A549 (cell line): ENCODE data around the gene CALML3. TPM values are rescaled to one million over a fixed set of nuclear protein-coding genes. Genes with fewer than 3 reads are reported as not detected.

Experiments
- ATAC-seq, 2 experiments: fragments of 200-7000 bp in 1 of 2; fragments of >200 bp in 1 of 2; cut with Nextera tagmentation in 1 of 2; cut with Tn5 transposase in 1 of 2; 3 replicates each; pipeline versions ENCODE4 v1.8.0 to v1.9.1; 2018 to 2020; ENCODE audit warnings: mild to moderate bottlenecking in 1 of 2, moderate library complexity in 1 of 2
- CTCF ChIA-PET: fragments of 300-600 bp; sonication (Branson Sonifier 250); formaldehyde crosslinking; extraction: SDS; loops from one replicate; lab custom pipeline; 2021; ENCODE audit warnings: antibody characterized with exemption, inconsistent platforms; lab: Yijun Ruan, JAX
- POLR2A ChIA-PET: fragments of 350-600 bp; formaldehyde crosslinking; extraction: SDS; loops from one replicate; lab custom pipeline; 2021; ENCODE audit warnings: antibody characterized with exemption, inconsistent platforms; lab: Yijun Ruan, JAX
- DNase-seq, 2 experiments: peaks; one replicate each; pipeline versions ENCODE4 v3.0.0 to v3.0.0-alpha.2; 2011 to 2016; ENCODE audit warnings: low read depth in 1 of 2, low spot score in 1 of 2
- FAIRE-seq: peaks from 2 replicates; lab custom pipeline; 2011; peaks lifted over from hg19 to GRCh38; lab: Jason Lieb, UNC
- H3K27ac ChIP-seq, 2 experiments: fragments of >200 bp; sonication (Bioruptor Twin); formaldehyde crosslinking; 3 replicates each; pipeline ENCODE4 v1.5.1; 2016 to 2017
- H3K4me1 ChIP-seq: fragments of >200 bp; sonication (Bioruptor Twin); formaldehyde crosslinking; 3 replicates; pipeline ENCODE4 v1.6.1; 2016
- H3K4me2 ChIP-seq: fragments of >200 bp; sonication (Bioruptor Twin); formaldehyde crosslinking; 3 replicates; pipeline ENCODE4 v1.6.1; 2016
- H3K4me3 ChIP-seq: fragments of >200 bp; sonication (Bioruptor Twin); formaldehyde crosslinking; 3 replicates; pipeline ENCODE4 v1.5.1; 2016
- H3K9me3 ChIP-seq: fragments of >200 bp; sonication (Bioruptor Twin); formaldehyde crosslinking; 3 replicates; pipeline ENCODE4 v1.6.1; 2016
- BHLHE40 ChIP-seq: IDR thresholded peaks from 2 replicates; pipeline ENCODE4 v1.6.1; 2012; ENCODE audit warnings: low read depth, low read length, inconsistent platforms
- CBX2 ChIP-seq: fragments of 200-600 bp; sonication (generic); IDR thresholded peaks from 2 replicates; pipeline ENCODE4 v1.6.1; 2016; ENCODE audit warnings: low read depth, mild to moderate bottlenecking, borderline replicate concordance
- CBX8 ChIP-seq: fragments of 200-600 bp; sonication (generic); IDR thresholded peaks from 2 replicates; pipeline ENCODE4 v1.6.1; 2016
- CHD4 ChIP-seq: fragments of 200-600 bp; sonication (generic); IDR thresholded peaks from 2 replicates; pipeline ENCODE4 v1.6.1; 2016; ENCODE audit warnings: antibody characterized with exemption, mild to moderate bottlenecking, borderline replicate concordance
- EHF ChIP-seq: fragments of 250-450 bp; sonication (Bioruptor Pico); IDR thresholded peaks from 2 replicates; pipeline ENCODE4 v1.5.0; 2020; ENCODE audit warnings: mild to moderate bottlenecking
- EHMT2 ChIP-seq: fragments of 200-600 bp; sonication (generic); IDR thresholded peaks from 2 replicates; pipeline ENCODE4 v1.6.1; 2016; ENCODE audit warnings: antibody characterized with exemption, low read depth, mild to moderate bottlenecking, moderate library complexity
- EP300 ChIP-seq, 2 experiments: fragments of >200 bp; sonication (Bioruptor Twin); formaldehyde crosslinking; IDR thresholded peaks; 2 replicates in 1 of 2; 3 replicates in 1 of 2; pipeline ENCODE4 v1.6.1; 2016 to 2017
- FOSB ChIP-seq: fragments of 250-450 bp; sonication (Bioruptor Pico); IDR thresholded peaks from 2 replicates; pipeline ENCODE4 v1.5.0; 2020; ENCODE audit warnings: mild to moderate bottlenecking, moderate library complexity
- FOSL2 ChIP-seq, 2 experiments: fragments of 450-650 bp in 1 of 2; fragments of >200 bp in 1 of 2; sonication (Bioruptor Twin) in 1 of 2; formaldehyde crosslinking; IDR thresholded peaks; 2 replicates each; pipeline versions ENCODE4 v1.5.0 to v1.6.1; 2016 to 2020; ENCODE audit warnings: mild to moderate bottlenecking in 1 of 2, moderate library complexity in 1 of 2
- HOXA7 ChIP-seq: fragments of 250-450 bp; sonication (Bioruptor Pico); IDR thresholded peaks from 2 replicates; pipeline ENCODE4 v1.5.0; 2020; ENCODE audit warnings: mild to moderate bottlenecking, moderate library complexity
- HOXB13 ChIP-seq: fragments of 250-450 bp; sonication (Bioruptor Pico); IDR thresholded peaks from 2 replicates; pipeline ENCODE4 v1.5.0; 2020; ENCODE audit warnings: low read depth, mild to moderate bottlenecking, moderate library complexity
- JUN ChIP-seq, 2 experiments: fragments of >200 bp; sonication (Bioruptor Twin); formaldehyde crosslinking; IDR thresholded peaks; 2 replicates in 1 of 2; 3 replicates in 1 of 2; pipeline ENCODE4 v1.6.1; 2016 to 2017
- MAFK ChIP-seq: fragments of 450-650 bp; IDR thresholded peaks from 2 replicates; pipeline ENCODE4 v1.6.1; 2014; ENCODE audit not compliant: partially characterized antibody
- MAZ ChIP-seq: fragments of 150-350 bp; IDR thresholded peaks from 2 replicates; pipeline ENCODE4 v1.6.1; 2014; ENCODE audit warnings: antibody characterized with exemption, low read depth, low read length, borderline replicate concordance
- NPAS2 ChIP-seq: fragments of 250-450 bp; sonication (Bioruptor Pico); IDR thresholded peaks from 2 replicates; pipeline ENCODE4 v1.8.0; 2022; ENCODE audit warnings: mild to moderate bottlenecking, moderate library complexity, borderline replicate concordance
- NR3C1 ChIP-seq: fragments of >200 bp; sonication (Bioruptor Twin); formaldehyde crosslinking; IDR thresholded peaks from 3 replicates; pipeline ENCODE4 v1.6.1; 2017
- PHF8 ChIP-seq: fragments of 200-600 bp; sonication (generic); IDR thresholded peaks from 2 replicates; pipeline ENCODE4 v1.6.1; 2016; ENCODE audit warnings: low read depth, mild to moderate bottlenecking, antibody characterized with exemption, moderate library complexity, borderline replicate concordance
- POLR2A ChIP-seq: IDR thresholded peaks from 2 replicates; pipeline ENCODE4 v1.6.1; 2012; ENCODE audit warnings: mild to moderate bottlenecking, low read length
- POLR2AphosphoS2 ChIP-seq: conservative IDR thresholded peaks from 2 replicates; pipeline ENCODE4 v1.6.1; 2012; ENCODE audit warnings: low read length, improper control_type of control experiment, inconsistent platforms
- RNF2 ChIP-seq: fragments of 200-600 bp; sonication (generic); IDR thresholded peaks from 2 replicates; pipeline ENCODE4 v1.6.1; 2016; ENCODE audit warnings: low read depth, mild to moderate bottlenecking, antibody characterized with exemption, moderate library complexity, borderline replicate concordance
- SMC3 ChIP-seq: fragments of >200 bp; sonication (Bioruptor Twin); formaldehyde crosslinking; IDR thresholded peaks from 3 replicates; pipeline ENCODE4 v1.6.1; 2018; ENCODE audit warnings: inconsistent platforms
- TP53 ChIP-seq: fragments of 250-450 bp; sonication (Bioruptor Pico); IDR thresholded peaks from 2 replicates; pipeline ENCODE4 v1.5.0; 2021; ENCODE audit warnings: mild to moderate bottlenecking, moderate library complexity
- WGBS: methylation state at CpG from one replicate; pipeline ENCODE4 v1.1.6; 2017; ENCODE audit errors: missing lambda C conversion rate; 5-methylcytosine and 5-hydroxymethylcytosine counted together
- polyA plus RNA-seq, 4 experiments: library from polyadenylated mRNA; depleted of rRNA in 3 of 4; stranded (reverse); fragments of >200 nt; fragmentation: RNase III in 1 of 4; extraction: RNeasy Plus Mini Kit Qiagen cat#74134 plus additional on column Dnase treatment in 1 of 4; gene quantifications; 2 replicates in 3 of 4; 3 replicates in 1 of 4; pipeline ENCODE4 v1.2.3, GENCODE V29; 2011 to 2017
- TF ChIP-seq, protein P1 (sequence below): fragments of >200 bp; sonication (Bioruptor Twin); formaldehyde crosslinking; IDR thresholded peaks from 3 replicates; pipeline ENCODE4 v1.6.1; 2016
- TF ChIP-seq, protein P2 (sequence below): fragments of >200 bp; sonication (Bioruptor Twin); formaldehyde crosslinking; IDR thresholded peaks from 3 replicates; pipeline ENCODE4 v1.5.1; 2016
- TF ChIP-seq, protein P3 (sequence below): IDR thresholded peaks from 2 replicates; pipeline ENCODE4 v1.6.1; 2012

CALML3 gene
- polyA plus RNA-seq, 2 of the 4 experiments (the other 2 are of a cell fraction), result not detected

DNA sequence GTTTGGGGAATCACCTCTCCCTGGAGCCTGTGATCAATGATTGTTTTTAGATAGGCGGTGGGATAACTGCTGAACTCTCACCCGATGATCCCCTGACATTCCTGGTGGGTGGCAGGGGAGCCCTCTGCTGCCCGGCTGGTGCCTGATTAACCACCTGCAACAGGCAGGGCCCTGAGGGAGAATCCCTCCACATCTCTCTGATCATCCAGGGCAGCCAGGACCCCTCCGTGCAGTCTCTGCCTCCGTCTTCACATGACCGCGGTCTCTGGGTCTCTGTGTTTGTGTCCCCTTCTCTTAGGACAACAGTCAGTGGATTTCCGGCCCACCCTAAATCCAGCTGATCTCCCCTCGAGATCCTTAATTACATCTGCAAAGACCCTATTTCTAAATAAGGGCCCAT is 42.7 kb upstream of the CALML3 start:
- POLR2A ChIA-PET, result no interaction called here
- CTCF ChIA-PET, result no interaction called here
- WGBS, result 94% methylated on average over 9 of the region's 9 CpGs
- Histone ChIP-seq H3K4me1 (no peaks in the 10 kb centered on the region), H3K27ac (no peak overlapping the region), H3K4me3 (no peak overlapping the region), H3K4me2 (no peak overlapping the region), H3K9me3 (no peaks in the 10 kb centered on the region)
- no peak for ATAC-seq
- DNase-seq, result no peak
- TF ChIP-seq BHLHE40, result no peak
- TF ChIP-seq TP53 (CRISPR knock-in tag), result no peak
- TF ChIP-seq EP300 (IDR thresholded peaks at IDR 0.05), result no peak
- no peak for TF ChIP-seq MAFK
- TF ChIP-seq POLR2AphosphoS2, result no peak
- TF ChIP-seq NPAS2 (CRISPR knock-in tag), result no peak
- TF ChIP-seq MAZ, result no peak
- no peak for TF ChIP-seq SMC3
- no peak for TF ChIP-seq HOXA7 (CRISPR knock-in tag)
- TF ChIP-seq CHD4, result no peak
- no peak for TF ChIP-seq PHF8
- TF ChIP-seq FOSL2 (IDR thresholded peaks at IDR 0.05), result no peak
- no peak for TF ChIP-seq FOSL2 (CRISPR knock-in tag; IDR thresholded peaks at IDR 0.05)
- TF ChIP-seq, protein P1, sequence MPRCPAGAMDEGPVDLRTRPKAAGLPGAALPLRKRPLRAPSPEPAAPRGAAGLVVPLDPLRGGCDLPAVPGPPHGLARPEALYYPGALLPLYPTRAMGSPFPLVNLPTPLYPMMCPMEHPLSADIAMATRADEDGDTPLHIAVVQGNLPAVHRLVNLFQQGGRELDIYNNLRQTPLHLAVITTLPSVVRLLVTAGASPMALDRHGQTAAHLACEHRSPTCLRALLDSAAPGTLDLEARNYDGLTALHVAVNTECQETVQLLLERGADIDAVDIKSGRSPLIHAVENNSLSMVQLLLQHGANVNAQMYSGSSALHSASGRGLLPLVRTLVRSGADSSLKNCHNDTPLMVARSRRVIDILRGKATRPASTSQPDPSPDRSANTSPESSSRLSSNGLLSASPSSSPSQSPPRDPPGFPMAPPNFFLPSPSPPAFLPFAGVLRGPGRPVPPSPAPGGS, result no peak
- no peak for TF ChIP-seq FOSB (CRISPR knock-in tag)
- no peak for FAIRE-seq

DNA sequence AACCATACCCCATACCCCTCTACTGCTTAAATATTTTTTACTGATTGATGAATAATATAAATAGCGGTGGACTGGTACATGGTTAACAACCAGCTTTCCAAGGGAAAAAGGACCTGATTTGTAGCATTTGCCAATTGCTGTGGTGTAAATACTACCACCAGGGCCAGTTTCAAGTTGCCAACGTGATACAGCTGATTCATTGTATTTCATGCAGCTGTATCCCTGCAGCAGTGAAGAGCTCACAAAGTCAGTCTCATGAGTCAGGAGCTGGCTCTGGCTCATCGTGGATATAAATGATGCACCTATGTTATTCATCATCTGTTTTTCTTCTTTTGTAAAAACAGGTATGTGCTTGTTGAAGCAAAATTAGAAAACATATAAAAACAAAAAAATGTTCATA is 40.6 kb upstream of the CALML3 start:
- Histone ChIP-seq H3K27ac (no peak overlapping the region), H3K4me2 (no peak overlapping the region), H3K4me3 (no peak overlapping the region), H3K4me1 (no peaks in the 10 kb centered on the region), H3K9me3 (no peaks in the 10 kb centered on the region)
- DNase-seq, result no peak
- FAIRE-seq, result no peak
- 51% methylated on average over 3 of the region's 3 CpGs for WGBS
- ChIA-PET POLR2A (no interaction called here), CTCF (interaction anchor here (1.5 kb wide), 1 partner anchor 64 kb away, joined by 3 read pairs; no protein-coding TSS in a partner anchor)
- TF ChIP-seq, protein P2, sequence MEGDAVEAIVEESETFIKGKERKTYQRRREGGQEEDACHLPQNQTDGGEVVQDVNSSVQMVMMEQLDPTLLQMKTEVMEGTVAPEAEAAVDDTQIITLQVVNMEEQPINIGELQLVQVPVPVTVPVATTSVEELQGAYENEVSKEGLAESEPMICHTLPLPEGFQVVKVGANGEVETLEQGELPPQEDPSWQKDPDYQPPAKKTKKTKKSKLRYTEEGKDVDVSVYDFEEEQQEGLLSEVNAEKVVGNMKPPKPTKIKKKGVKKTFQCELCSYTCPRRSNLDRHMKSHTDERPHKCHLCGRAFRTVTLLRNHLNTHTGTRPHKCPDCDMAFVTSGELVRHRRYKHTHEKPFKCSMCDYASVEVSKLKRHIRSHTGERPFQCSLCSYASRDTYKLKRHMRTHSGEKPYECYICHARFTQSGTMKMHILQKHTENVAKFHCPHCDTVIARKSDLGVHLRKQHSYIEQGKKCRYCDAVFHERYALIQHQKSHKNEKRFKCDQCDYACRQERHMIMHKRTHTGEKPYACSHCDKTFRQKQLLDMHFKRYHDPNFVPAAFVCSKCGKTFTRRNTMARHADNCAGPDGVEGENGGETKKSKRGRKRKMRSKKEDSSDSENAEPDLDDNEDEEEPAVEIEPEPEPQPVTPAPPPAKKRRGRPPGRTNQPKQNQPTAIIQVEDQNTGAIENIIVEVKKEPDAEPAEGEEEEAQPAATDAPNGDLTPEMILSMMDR, result no peak
- ATAC-seq, result no peak

DNA sequence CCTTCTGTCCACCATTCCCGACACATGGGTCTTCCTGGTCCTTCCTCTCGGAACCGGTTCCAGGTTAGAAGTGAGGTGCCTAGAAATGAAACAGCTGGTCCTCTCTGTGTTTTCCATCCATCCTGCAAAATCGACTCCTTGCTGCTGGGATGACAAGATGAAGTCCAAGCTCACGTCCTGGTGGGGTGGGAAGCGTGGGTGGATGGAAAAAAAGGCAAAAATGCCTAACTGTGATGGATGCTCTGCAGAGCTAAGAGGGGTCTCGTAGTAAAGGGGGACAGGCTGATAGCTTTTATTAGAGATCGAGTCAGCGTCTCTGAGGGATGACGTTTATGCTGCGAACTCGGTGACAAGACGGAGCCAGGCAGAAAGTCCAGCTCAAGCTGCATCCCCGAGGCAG is 39.5 kb upstream of the CALML3 start:
- POLR2A ChIA-PET, result no interaction called here

More for the DNA sequence above, 39.5 kb upstream of the CALML3 start:
- H3K4me2 ChIP-seq, result no peak overlapping the region
- CTCF ChIA-PET, result interaction anchor here (0.6 to 2.2 kb wide), 3 partner anchors 12 to 138 kb away, joined by 3 to 8 read pairs (median 3); partner anchors contain the start of gene CALML5
- no peak overlapping the region for H3K4me3 ChIP-seq
- TF ChIP-seq FOSB (CRISPR knock-in tag) (no peak), CBX8 (no peak), JUN (IDR thresholded peaks at IDR 0.05) (no peak), NR3C1 (no peak), POLR2A (no peak), FOSL2 (IDR thresholded peaks at IDR 0.05) (no peak), FOSL2 (CRISPR knock-in tag; IDR thresholded peaks at IDR 0.05) (no peak), HOXB13 (CRISPR knock-in tag) (no peak), CBX2 (no peak), RNF2 (no peak), EHMT2 (no peak), CHD4 (no peak), EHF (CRISPR knock-in tag) (no peak)
- TF ChIP-seq, protein P2, result no peak
- TF ChIP-seq, protein P3, sequence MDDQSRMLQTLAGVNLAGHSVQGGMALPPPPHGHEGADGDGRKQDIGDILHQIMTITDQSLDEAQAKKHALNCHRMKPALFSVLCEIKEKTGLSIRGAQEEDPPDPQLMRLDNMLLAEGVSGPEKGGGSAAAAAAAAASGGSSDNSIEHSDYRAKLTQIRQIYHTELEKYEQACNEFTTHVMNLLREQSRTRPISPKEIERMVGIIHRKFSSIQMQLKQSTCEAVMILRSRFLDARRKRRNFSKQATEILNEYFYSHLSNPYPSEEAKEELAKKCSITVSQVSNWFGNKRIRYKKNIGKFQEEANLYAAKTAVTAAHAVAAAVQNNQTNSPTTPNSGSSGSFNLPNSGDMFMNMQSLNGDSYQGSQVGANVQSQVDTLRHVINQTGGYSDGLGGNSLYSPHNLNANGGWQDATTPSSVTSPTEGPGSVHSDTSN, result no peak
- DNase-seq (no peak), FAIRE-seq (no peak), ATAC-seq (no peak)
- no peak overlapping the region for H3K27ac ChIP-seq
- H3K4me1 ChIP-seq, result no peaks in the 10 kb centered on the region
- H3K9me3 ChIP-seq, result no peaks in the 10 kb centered on the region
- 79% methylated on average over 14 of the region's 14 CpGs for WGBS
